ENCODE measurements around the gene HBG2. TPM values are rescaled to one million over a fixed set of nuclear protein-coding genes. Genes with fewer than 3 reads are reported as not detected.

The HBG2 gene
- not detected in 5 replicates for total RNA-seq (2022; extraction: Qiagen RNA extraction; ENCODE audit: low read depth)

DNA sequence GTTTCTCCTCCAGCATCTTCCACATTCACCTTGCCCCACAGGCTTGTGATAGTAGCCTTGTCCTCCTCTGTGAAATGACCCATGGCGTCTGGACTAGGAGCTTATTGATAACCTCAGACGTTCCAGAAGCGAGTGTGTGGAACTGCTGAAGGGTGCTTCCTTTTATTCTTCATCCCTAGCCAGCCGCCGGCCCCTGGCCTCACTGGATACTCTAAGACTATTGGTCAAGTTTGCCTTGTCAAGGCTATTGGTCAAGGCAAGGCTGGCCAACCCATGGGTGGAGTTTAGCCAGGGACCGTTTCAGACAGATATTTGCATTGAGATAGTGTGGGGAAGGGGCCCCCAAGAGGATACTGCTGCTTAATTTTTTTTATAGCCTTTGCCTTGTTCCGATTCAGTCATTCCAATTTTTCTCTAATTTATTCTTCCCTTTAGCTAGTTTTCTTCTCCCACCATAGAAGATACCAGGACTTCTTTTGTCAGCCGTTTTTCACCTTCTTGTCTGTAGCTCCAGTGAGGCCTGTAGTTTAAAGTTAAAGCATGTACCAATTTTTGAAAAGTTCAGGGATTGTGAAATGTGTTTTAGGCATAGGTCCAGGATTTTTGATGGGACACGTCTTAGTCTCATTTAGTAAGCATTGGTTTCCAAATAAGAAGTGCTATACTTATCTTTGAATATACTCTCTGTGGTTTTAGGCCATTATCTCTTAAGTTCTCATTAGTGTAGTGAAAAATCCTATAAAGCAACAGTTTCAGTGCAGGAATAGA lies at the start of gene HBG2:
Gene HBG2, minus strand, starts transcription at position 136 of the 768 bp plus-strand sequence. Its CDS starts 53 bp downstream, at position 83.

DNA sequence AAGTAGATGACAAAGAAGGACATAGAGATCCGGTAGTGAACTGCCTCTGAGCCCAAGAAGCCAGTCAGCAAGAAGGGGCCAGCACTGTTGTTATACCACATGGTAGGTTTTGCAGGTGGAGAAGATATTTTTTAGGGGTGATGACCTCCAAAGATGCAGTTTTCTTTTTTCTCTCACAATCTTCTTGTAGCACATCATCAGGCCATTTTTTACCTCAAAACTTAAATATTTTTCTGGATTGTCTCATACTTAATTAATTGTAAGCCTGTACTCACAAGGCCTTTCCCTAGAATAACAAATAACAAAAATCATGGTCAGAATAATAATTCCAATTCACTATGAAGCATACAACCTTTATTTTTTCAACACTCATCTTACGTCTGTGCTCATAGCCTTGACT lies 47.3 kb upstream of the HBG2 start, which contains the start of gene OR51B4:
Gene OR51B4, minus strand, starts transcription at position 101 of the 400 bp plus-strand sequence. Its CDS starts 0 bp downstream, at position 101.

DNA sequence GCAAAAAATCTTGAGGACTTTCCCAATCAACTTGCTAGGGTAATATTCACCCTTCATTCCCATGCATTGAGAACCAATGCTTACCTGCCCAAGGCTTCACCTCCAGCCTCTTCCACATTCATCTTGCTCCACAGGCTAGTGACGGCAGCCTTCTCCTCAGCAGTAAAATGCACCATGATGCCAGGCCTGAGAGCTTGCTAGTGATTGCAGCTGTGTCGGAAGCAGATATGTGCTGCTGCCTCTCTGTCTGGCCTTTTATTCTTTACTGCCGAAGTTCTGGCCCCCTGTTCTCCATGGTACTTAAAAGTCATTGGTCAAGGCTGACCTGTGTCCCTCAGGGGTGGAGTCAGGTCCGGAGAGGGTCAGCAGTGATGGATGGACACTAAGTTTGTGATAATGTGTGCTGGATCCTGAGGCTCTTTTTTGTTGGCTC lies 15.2 kb upstream of the HBG2 start, which contains the start of gene HBE1:
Gene HBE1, minus strand, starts transcription at position 231 of the 433 bp plus-strand sequence. Its CDS starts 55 bp downstream, at position 176.

DNA sequence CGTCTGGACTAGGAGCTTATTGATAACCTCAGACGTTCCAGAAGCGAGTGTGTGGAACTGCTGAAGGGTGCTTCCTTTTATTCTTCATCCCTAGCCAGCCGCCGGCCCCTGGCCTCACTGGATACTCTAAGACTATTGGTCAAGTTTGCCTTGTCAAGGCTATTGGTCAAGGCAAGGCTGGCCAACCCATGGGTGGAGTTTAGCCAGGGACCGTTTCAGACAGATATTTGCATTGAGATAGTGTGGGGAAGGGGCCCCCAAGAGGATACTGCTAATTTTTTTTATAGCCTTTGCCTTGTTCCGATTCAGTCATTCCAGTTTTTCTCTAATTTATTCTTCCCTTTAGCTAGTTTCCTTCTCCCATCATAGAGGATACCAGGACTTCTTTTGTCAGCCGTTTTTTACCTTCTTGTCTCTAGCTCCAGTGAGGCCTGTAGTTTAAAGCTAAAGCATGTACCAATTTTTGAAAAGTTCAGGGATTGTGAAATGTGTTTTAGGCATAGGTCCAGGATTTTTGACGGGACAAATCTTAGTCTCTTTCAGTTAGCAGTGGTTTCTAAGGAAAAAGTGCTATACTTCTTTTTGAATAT lies 4.7 kb downstream of the HBG2 start, which contains the start of gene HBG1:
Gene HBG1, minus strand, starts transcription at position 51 of the 590 bp plus-strand sequence. CDS start 53 bp downstream, outside the sequence.

DNA sequence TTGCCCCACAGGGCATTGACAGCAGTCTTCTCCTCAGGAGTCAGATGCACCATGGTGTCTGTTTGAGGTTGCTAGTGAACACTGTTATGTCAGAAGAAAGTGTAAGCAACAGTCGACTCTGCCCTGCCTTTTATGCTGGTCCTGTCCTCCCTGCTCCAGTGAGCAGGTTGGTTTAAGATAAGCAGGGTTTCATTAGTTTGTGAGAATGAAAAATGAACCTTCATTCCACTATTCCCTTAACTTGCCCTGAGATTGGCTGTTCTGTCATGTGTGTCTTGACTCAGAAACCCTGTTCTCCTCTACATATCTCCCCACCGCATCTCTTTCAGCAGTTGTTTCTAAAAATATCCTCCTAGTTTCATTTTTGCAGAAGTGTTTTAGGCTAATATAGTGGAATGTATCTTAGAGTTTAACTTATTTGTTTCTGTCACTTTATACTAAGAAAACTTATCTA lies 20.2 kb downstream of the HBG2 start, which contains the start of gene HBD:
Gene HBD, minus strand, starts transcription at position 103 of the 454 bp plus-strand sequence. Its CDS starts 50 bp downstream, at position 53.

DNA sequence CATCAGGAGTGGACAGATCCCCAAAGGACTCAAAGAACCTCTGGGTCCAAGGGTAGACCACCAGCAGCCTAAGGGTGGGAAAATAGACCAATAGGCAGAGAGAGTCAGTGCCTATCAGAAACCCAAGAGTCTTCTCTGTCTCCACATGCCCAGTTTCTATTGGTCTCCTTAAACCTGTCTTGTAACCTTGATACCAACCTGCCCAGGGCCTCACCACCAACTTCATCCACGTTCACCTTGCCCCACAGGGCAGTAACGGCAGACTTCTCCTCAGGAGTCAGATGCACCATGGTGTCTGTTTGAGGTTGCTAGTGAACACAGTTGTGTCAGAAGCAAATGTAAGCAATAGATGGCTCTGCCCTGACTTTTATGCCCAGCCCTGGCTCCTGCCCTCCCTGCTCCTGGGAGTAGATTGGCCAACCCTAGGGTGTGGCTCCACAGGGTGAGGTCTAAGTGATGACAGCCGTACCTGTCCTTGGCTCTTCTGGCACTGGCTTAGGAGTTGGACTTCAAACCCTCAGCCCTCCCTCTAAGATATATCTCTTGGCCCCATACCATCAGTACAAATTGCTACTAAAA lies 27.8 kb downstream of the HBG2 start, which contains the start of gene HBB:
Gene HBB, minus strand, starts transcription at position 340 of the 579 bp plus-strand sequence. Its CDS starts 50 bp downstream, at position 290.

Other genes starting within 250 kb of the HBG2 start
- not detected in 5 replicates for gene OR52J3, start 208.3 kb downstream of the HBG2 start, total RNA-seq (2022; extraction: Qiagen RNA extraction; ENCODE audit: low read depth)
- gene OR52E2, start 195.2 kb downstream of the HBG2 start, total RNA-seq (2022; extraction: Qiagen RNA extraction; ENCODE audit: low read depth), result not detected in 5 replicates
- gene OR52E1, start 185.2 kb downstream of the HBG2 start, total RNA-seq (2022; extraction: Qiagen RNA extraction; ENCODE audit: low read depth), result not detected in 5 replicates
- not detected in 5 replicates for gene OR52A5, start 116.4 kb downstream of the HBG2 start, total RNA-seq (2022; extraction: Qiagen RNA extraction; ENCODE audit: low read depth)
- gene OR52A1, start 100.0 kb downstream of the HBG2 start, total RNA-seq (2022; extraction: Qiagen RNA extraction; ENCODE audit: low read depth), result not detected in 5 replicates
- not detected in 5 replicates for gene OR51V1, start 54.1 kb downstream of the HBG2 start, total RNA-seq (2022; extraction: Qiagen RNA extraction; ENCODE audit: low read depth)
- gene HBB, start 27.7 kb downstream of the HBG2 start, total RNA-seq (2022; extraction: Qiagen RNA extraction; ENCODE audit: low read depth), result not detected in 5 replicates
- not detected in 5 replicates for gene HBD, start 20.3 kb downstream of the HBG2 start, total RNA-seq (2022; extraction: Qiagen RNA extraction; ENCODE audit: low read depth)
- not detected in 5 replicates for gene HBG1, start 4.9 kb downstream of the HBG2 start, total RNA-seq (2022; extraction: Qiagen RNA extraction; ENCODE audit: low read depth)
- 0.25 TPM in 1 of 5 replicates, not detected in the others for gene HBE1, start 15.2 kb upstream of the HBG2 start, total RNA-seq (2022; extraction: Qiagen RNA extraction; ENCODE audit: low read depth)
- gene OR51B4, start 47.2 kb upstream of the HBG2 start, total RNA-seq (2022; extraction: Qiagen RNA extraction; ENCODE audit: low read depth), result not detected in 5 replicates
- not detected in 5 replicates for gene OR51B2, start 69.5 kb upstream of the HBG2 start, total RNA-seq (2022; extraction: Qiagen RNA extraction; ENCODE audit: low read depth)
- 0.07 to 0.09 TPM in 2 of 5 replicates, not detected in the others for gene OR51B5, start 88.7 kb upstream of the HBG2 start, total RNA-seq (2022; extraction: Qiagen RNA extraction; ENCODE audit: low read depth)
- not detected in 5 replicates for gene OR51B6, start 96.7 kb upstream of the HBG2 start, total RNA-seq (2022; extraction: Qiagen RNA extraction; ENCODE audit: low read depth)
- gene OR51M1, start 129.0 kb upstream of the HBG2 start, total RNA-seq (2022; extraction: Qiagen RNA extraction; ENCODE audit: low read depth), result not detected in 5 replicates
- not detected in 5 replicates for gene OR51Q1, start 167.3 kb upstream of the HBG2 start, total RNA-seq (2022; extraction: Qiagen RNA extraction; ENCODE audit: low read depth)
- gene OR51I1, start 186.7 kb upstream of the HBG2 start, total RNA-seq (2022; extraction: Qiagen RNA extraction; ENCODE audit: low read depth), result not detected in 5 replicates
- not detected in 5 replicates for gene OR51I2, start 194.5 kb upstream of the HBG2 start, total RNA-seq (2022; extraction: Qiagen RNA extraction; ENCODE audit: low read depth)
- not detected in 5 replicates for gene OR52D1, start 233.9 kb upstream of the HBG2 start, total RNA-seq (2022; extraction: Qiagen RNA extraction; ENCODE audit: low read depth)

Measured in A549 treated with RU486 at 1 μM for 4 hours (cell line).